DOHH2 (cell line): ENCODE measurements around the gene BNIP5.

Experiments used
- H3F3A ChIP-seq: fragments of 200-600 bp; sonication (generic), shearing (Covaris generic); 2 replicates; pipeline ENCODE4 v1.6.0; 2016; ENCODE audit warnings: antibody characterized with exemption, mild to moderate bottlenecking; ENCODE audit not compliant: control insufficient read depth, insufficient read depth
- H3K27ac ChIP-seq: fragments of 200-600 bp; sonication (generic); 2 replicates; pipeline ENCODE4 v1.5.1; 2014; ENCODE audit warnings: low read depth, mild to moderate bottlenecking, low read length, moderate library complexity
- H3K27me3 ChIP-seq: fragments of 200-600 bp; sonication (generic); 2 replicates; pipeline ENCODE4 v1.6.1; 2014; ENCODE audit warnings: mild to moderate bottlenecking, low read length, mixed read lengths; ENCODE audit not compliant: control insufficient read depth
- H3K36me3 ChIP-seq: fragments of 200-600 bp; sonication (generic); 2 replicates; pipeline ENCODE4 v1.6.1; 2014; ENCODE audit warnings: mild to moderate bottlenecking, low read length, moderate library complexity, mixed read lengths; ENCODE audit not compliant: control insufficient read depth
- H3K4me1 ChIP-seq: fragments of 200-600 bp; sonication (generic); 2 replicates; pipeline ENCODE4 v1.6.1; 2014; ENCODE audit warnings: mild to moderate bottlenecking, low read length, mixed read lengths; ENCODE audit not compliant: control insufficient read depth
- H3K4me2 ChIP-seq: fragments of 200-600 bp; sonication (generic); 2 replicates; pipeline ENCODE4 v1.6.0; 2014; ENCODE audit warnings: mild to moderate bottlenecking, low read length, moderate library complexity
- H3K4me3 ChIP-seq: fragments of 200-600 bp; sonication (generic); 2 replicates; pipeline ENCODE4 v1.5.1; 2014; ENCODE audit warnings: mild to moderate bottlenecking, low read length, mixed read lengths
- H3K79me2 ChIP-seq: fragments of 200-600 bp; sonication (generic); 2 replicates; pipeline ENCODE4 v1.6.1; 2014; ENCODE audit warnings: mild to moderate bottlenecking, low read length, mixed read lengths; ENCODE audit not compliant: control insufficient read depth
- H3K9me2 ChIP-seq: fragments of 200-600 bp; sonication (generic); replicated peaks from 2 replicates; pipeline ENCODE4 v1.6.1; 2014; ENCODE audit warnings: mild to moderate bottlenecking, low read length, mixed read lengths; ENCODE audit not compliant: control insufficient read depth
- H3K9me3 ChIP-seq: fragments of 200-600 bp; sonication (generic); 2 replicates; pipeline ENCODE4 v1.6.1; 2014; ENCODE audit warnings: antibody characterized with exemption, low read length, mixed read lengths; ENCODE audit not compliant: control insufficient read depth, insufficient read depth
- H4K20me1 ChIP-seq: fragments of 200-600 bp; sonication (generic); 2 replicates; pipeline ENCODE4 v1.6.0; 2014; ENCODE audit warnings: low read depth, mild to moderate bottlenecking, antibody characterized with exemption, low read length, moderate library complexity; ENCODE audit not compliant: control insufficient read depth, insufficient read depth
- EZH2phosphoT487 ChIP-seq: fragments of 200-600 bp; sonication (generic); IDR thresholded peaks from 2 replicates; pipeline ENCODE4 v1.6.1; 2017; ENCODE audit warnings: borderline replicate concordance, mild to moderate bottlenecking, antibody characterized with exemption, low read length, moderate library complexity, mixed read lengths
- TF ChIP-seq, protein P1 (sequence below): fragments of 200-600 bp; sonication (generic); IDR thresholded peaks from one replicate; pipeline ENCODE4 v1.5.1; 2014; ENCODE audit warnings: antibody characterized with exemption, mild to moderate bottlenecking, low read depth, low read length; ENCODE audit not compliant: poor library complexity, severe bottlenecking

The BNIP5 gene

GRCh38 chr6:36378936-36379335 is 42.2 kb upstream of the BNIP5 start:
- H3K4me2 ChIP-seq = peak overlapping the region; percentile 52
- no peaks in the 10 kb centered on the region for H3F3A ChIP-seq
- peaks cover 63% of the 10 kb centered on the region for H3K4me1 ChIP-seq

DNA sequence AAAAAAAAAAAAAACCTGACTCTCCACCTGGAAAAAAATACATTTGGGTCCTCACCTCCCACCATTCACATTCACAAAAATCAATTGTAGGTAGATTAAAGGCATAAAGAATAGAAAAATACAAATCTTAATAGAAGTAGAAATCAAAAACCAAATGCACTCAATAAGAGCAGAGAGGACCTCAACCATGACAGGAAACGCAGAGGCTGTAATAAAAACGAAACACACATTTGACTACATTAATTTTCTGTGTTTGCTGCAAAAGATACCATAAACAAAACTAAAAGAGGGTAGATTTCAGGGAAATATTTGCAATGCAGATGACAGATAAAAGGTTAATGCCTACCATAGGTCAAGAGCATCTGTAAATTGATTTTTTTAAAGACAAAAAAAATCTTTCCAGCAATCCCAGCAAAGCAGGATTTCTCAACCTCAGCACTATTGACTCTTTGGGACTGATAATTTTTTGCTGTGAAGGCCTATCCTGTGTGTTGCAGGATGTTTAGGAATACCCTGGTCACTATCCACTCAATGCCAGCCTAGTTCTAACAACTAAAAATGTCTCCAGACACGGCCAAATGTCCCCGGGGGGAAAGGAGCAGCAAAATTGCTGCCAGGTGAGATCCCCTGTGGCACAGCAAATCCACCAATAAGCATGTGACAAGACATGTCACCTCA is 41.7 kb upstream of the BNIP5 start:
- Histone ChIP-seq H3K27ac (no peak overlapping the region), H3K27me3 (0 out of 2 replicates have a peak, but pooled peaks cover 6% of the 10 kb centered on the region), H3K4me3 (peak overlapping the region; percentile 40), H3K36me3 (no peaks in the 10 kb centered on the region), H3K9me3 (no peaks in the 10 kb centered on the region), H3F3A (no peaks in the 10 kb centered on the region), H3K4me1 (peaks cover 63% of the 10 kb centered on the region), H3K9me2 (no peaks in the 10 kb centered on the region), H3K79me2 (no peaks in the 10 kb centered on the region), H4K20me1 (no peaks in the 10 kb centered on the region), H3K4me2 (peak overlapping the region; percentile 52)
- TF ChIP-seq EZH2phosphoT487 = no peak
- TF ChIP-seq, protein P1, sequence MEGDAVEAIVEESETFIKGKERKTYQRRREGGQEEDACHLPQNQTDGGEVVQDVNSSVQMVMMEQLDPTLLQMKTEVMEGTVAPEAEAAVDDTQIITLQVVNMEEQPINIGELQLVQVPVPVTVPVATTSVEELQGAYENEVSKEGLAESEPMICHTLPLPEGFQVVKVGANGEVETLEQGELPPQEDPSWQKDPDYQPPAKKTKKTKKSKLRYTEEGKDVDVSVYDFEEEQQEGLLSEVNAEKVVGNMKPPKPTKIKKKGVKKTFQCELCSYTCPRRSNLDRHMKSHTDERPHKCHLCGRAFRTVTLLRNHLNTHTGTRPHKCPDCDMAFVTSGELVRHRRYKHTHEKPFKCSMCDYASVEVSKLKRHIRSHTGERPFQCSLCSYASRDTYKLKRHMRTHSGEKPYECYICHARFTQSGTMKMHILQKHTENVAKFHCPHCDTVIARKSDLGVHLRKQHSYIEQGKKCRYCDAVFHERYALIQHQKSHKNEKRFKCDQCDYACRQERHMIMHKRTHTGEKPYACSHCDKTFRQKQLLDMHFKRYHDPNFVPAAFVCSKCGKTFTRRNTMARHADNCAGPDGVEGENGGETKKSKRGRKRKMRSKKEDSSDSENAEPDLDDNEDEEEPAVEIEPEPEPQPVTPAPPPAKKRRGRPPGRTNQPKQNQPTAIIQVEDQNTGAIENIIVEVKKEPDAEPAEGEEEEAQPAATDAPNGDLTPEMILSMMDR = no peak

More at GRCh38 chr6:36378936-36379335, 42.2 kb upstream of the BNIP5 start:
- Histone ChIP-seq H3K27ac (no peak overlapping the region), H3K9me2 (no peaks in the 10 kb centered on the region), H3K79me2 (no peaks in the 10 kb centered on the region), H4K20me1 (no peaks in the 10 kb centered on the region), H3K4me3 (peak overlapping the region; percentile 40; the same call in 1 of the 2 replicates), H3K36me3 (no peaks in the 10 kb centered on the region), H3K27me3 (0 out of 2 replicates have a peak, but pooled peaks cover 3% of the 10 kb centered on the region), H3K9me3 (no peaks in the 10 kb centered on the region)
- TF ChIP-seq, protein P1 = no peak
- TF ChIP-seq EZH2phosphoT487 = no peak

- Histone ChIP-seq H3F3A (no peaks in the 10 kb centered on the region), H3K27ac (no peak overlapping the region), H4K20me1 (no peaks in the 10 kb centered on the region), H3K27me3 (peaks cover 6% of the 10 kb centered on the region; the same call in 1 of the 2 replicates), H3K36me3 (no peaks in the 10 kb centered on the region), H3K4me3 (peak overlapping the region; percentile 40), H3K4me1 (peaks cover 56% of the 10 kb centered on the region), H3K9me3 (no peaks in the 10 kb centered on the region), H3K9me2 (no peaks in the 10 kb centered on the region), H3K79me2 (no peaks in the 10 kb centered on the region), H3K4me2 (peak overlapping the region; percentile 52)
- TF ChIP-seq, protein P1 = no peak
- no peak for TF ChIP-seq EZH2phosphoT487
Observed at GRCh38 chr6:36377594-36377993, 40.9 kb upstream of the BNIP5 start.
